LNCAP (cell line): Measurements from ENCODE around the gene LPCAT1.

ENCODE experiments used
- CTCF ChIP-seq: fragments of 450-650 bp; IDR thresholded peaks from 2 replicates; pipeline ENCODE4 v1.5.1; 2017; ENCODE audit warnings: mild to moderate bottlenecking

The LPCAT1 gene

GRCh38 chr5:1538741-1539392 is 15.1 kb upstream of the LPCAT1 start:
- TF ChIP-seq CTCF: no peak

GRCh38 chr5:1538276-1538675 is 14.5 kb upstream of the LPCAT1 start:
- TF ChIP-seq CTCF: no peak

GRCh38 chr5:1537603-1538154 is 13.9 kb upstream of the LPCAT1 start:
- TF ChIP-seq CTCF: no peak

GRCh38 chr5:1536871-1537602 is 13.3 kb upstream of the LPCAT1 start:
- TF ChIP-seq CTCF: no peak

GRCh38 chr5:1536322-1536845 is 12.6 kb upstream of the LPCAT1 start:
- no peak for TF ChIP-seq CTCF

- TF ChIP-seq CTCF: no peak
These were observed 11.9 kb upstream of the LPCAT1 start for GRCh38 chr5:1535646-1536045.

- no peak for TF ChIP-seq CTCF
These were observed 8.6 kb upstream of the LPCAT1 start for GRCh38 chr5:1532384-1532783.
